AG09309 (cell line): ENCODE measurements around the gene PDCD1LG2.
A peak's percentile ranks its signal among the peaks of the same experiment; 100 is the strongest.

ENCODE experiments used
- DNase-seq: peaks from one replicate; pipeline ENCODE4 v3.0.0-alpha.2; 2010; ENCODE audit warnings: low read depth
- H3K4me3 ChIP-seq: 2 replicates; pipeline ENCODE4 v1.5.1; 2011; ENCODE audit warnings: mild to moderate bottlenecking, low read depth, low read length, moderate library complexity; ENCODE audit not compliant: control insufficient read depth
- CTCF ChIP-seq: IDR thresholded peaks from 2 replicates; pipeline ENCODE4 v1.5.1; 2011; ENCODE audit warnings: mild to moderate bottlenecking, low read depth, low read length, inconsistent platforms; ENCODE audit not compliant: insufficient read depth, control insufficient read depth; ENCODE audit errors: missing control alignments

PDCD1LG2 gene

GRCh38 chr9:5531101-5531882 is 21.0 kb downstream of the PDCD1LG2 start:
- H3K4me3 ChIP-seq = no peak overlapping the region
- TF ChIP-seq CTCF = no peak
- no peak for DNase-seq

GRCh38 chr9:5532306-5532705 is 22.0 kb downstream of the PDCD1LG2 start:
- no peak for DNase-seq
- no peak for TF ChIP-seq CTCF
- H3K4me3 ChIP-seq = no peak overlapping the region

GRCh38 chr9:5532790-5533189 is 22.5 kb downstream of the PDCD1LG2 start:
- H3K4me3 ChIP-seq = no peak overlapping the region
- no peak for TF ChIP-seq CTCF
- no peak for DNase-seq

GRCh38 chr9:5536684-5537083 is 26.4 kb downstream of the PDCD1LG2 start:
- TF ChIP-seq CTCF = no peak
- H3K4me3 ChIP-seq = no peak overlapping the region
- no peak for DNase-seq

- no peak overlapping the region for H3K4me3 ChIP-seq
- no peak for DNase-seq
- no peak for TF ChIP-seq CTCF
Measured at GRCh38 chr9:5543875-5544702, 33.8 kb downstream of the PDCD1LG2 start.

- no peak for TF ChIP-seq CTCF
- H3K4me3 ChIP-seq = no peak overlapping the region
- peak; percentile 28 for DNase-seq
Measured at GRCh38 chr9:5549658-5550650, 39.6 kb downstream of the PDCD1LG2 start.
